SH-SY5Y (cell line): ENCODE measurements around the gene PHF5A.

Experiments
- GATA2 ChIP-seq: IDR thresholded peaks from 2 replicates; pipeline ENCODE4 v1.6.1; 2011; ENCODE audit warnings: mild to moderate bottlenecking, low read depth, low read length
- GATA3 ChIP-seq: IDR thresholded peaks from 2 replicates; pipeline ENCODE4 v1.6.1; 2011; ENCODE audit warnings: low read depth, mild to moderate bottlenecking, low read length, moderate library complexity

GRCh38 chr22:41488076-41488475, 19.6 kb upstream of the PHF5A start:
- TF ChIP-seq GATA3 (no peak), GATA2 (no peak)
